Endothelial cell of hepatic sinusoid (primary cell): ENCODE results near the gene GARIN5A.

Source experiments
- in situ Hi-C: cut with HindIII; loops from 2 replicates; pipeline ENCODE4 v1.10.0; 2017; ENCODE audit warnings: low sequenced_read_pairs

GARIN5A gene

GRCh38 chr19:50509366-50509765 lies 32.7 kb upstream of the GARIN5A start:
- in situ Hi-C loops = no loop called here

- in situ Hi-C loops = no loop called here
These were observed 32.2 kb upstream of the GARIN5A start for GRCh38 chr19:50508843-50509190.

GRCh38 chr19:50507376-50507775 lies 30.7 kb upstream of the GARIN5A start:
- in situ Hi-C loops = no loop called here

GRCh38 chr19:50506700-50507099 lies 30.1 kb upstream of the GARIN5A start:
- in situ Hi-C loops = no loop called here

- in situ Hi-C loops = no loop called here
These were observed 29.4 kb upstream of the GARIN5A start for GRCh38 chr19:50505856-50506611.

GRCh38 chr19:50501568-50502475 lies 25.2 kb upstream of the GARIN5A start:
- in situ Hi-C loops = no loop called here

GRCh38 chr19:50501186-50501567 lies 24.5 kb upstream of the GARIN5A start:
- in situ Hi-C loops = no loop called here

GRCh38 chr19:50500753-50501151 lies 24.1 kb upstream of the GARIN5A start:
- in situ Hi-C loops = no loop called here

GRCh38 chr19:50500060-50500752 lies 23.6 kb upstream of the GARIN5A start:
- in situ Hi-C loops = no loop called here

- in situ Hi-C loops = no loop called here
These were observed 21.8 kb upstream of the GARIN5A start for GRCh38 chr19:50498219-50499056.

- in situ Hi-C loops = no loop called here
These were observed 20.4 kb upstream of the GARIN5A start for GRCh38 chr19:50497022-50497405.

GRCh38 chr19:50496189-50497021 lies 19.8 kb upstream of the GARIN5A start:
- in situ Hi-C loops = no loop called here

GRCh38 chr19:50495020-50495531 lies 18.4 kb upstream of the GARIN5A start:
- in situ Hi-C loops = no loop called here

GRCh38 chr19:50494186-50495019 lies 17.8 kb upstream of the GARIN5A start:
- in situ Hi-C loops = no loop called here

- in situ Hi-C loops = no loop called here
These were observed 16.5 kb upstream of the GARIN5A start for GRCh38 chr19:50493171-50493570.

- in situ Hi-C loops = no loop called here
These were observed 15.8 kb upstream of the GARIN5A start for GRCh38 chr19:50492303-50493052.

GRCh38 chr19:50490991-50491472 lies 14.4 kb upstream of the GARIN5A start:
- in situ Hi-C loops = no loop called here

- in situ Hi-C loops = no loop called here
These were observed 13.8 kb upstream of the GARIN5A start for GRCh38 chr19:50490411-50490811.
